GM12878 (cell line): ENCODE measurements around the gene FER1L5. TPM values are rescaled to one million over a fixed set of nuclear protein-coding genes. Genes with fewer than 3 reads are reported as not detected.

Source experiments
- ATAC-seq: fragments of 200-7000 bp; cut with Tn5 transposase; 3 replicates; pipeline ENCODE4 v1.9.1; 2020; ENCODE audit warnings: mild to moderate bottlenecking, moderate library complexity
- BruUV-seq: library from RNA; stranded (reverse); fragments of 400-500 nt; replicated peaks from 2 replicates; lab custom pipeline; 2021; lab: Mats Ljungman, UMichigan
- CTCF ChIA-PET: fragments of 300-600 bp; sonication (Branson Sonifier 250); formaldehyde crosslinking; extraction: SDS; loops from one replicate; lab custom pipeline; 2021; ENCODE audit warnings: inconsistent platforms; lab: Yijun Ruan, JAX
- POLR2A ChIA-PET: fragments of 350-600 bp; formaldehyde crosslinking; extraction: SDS; loops from one replicate; lab custom pipeline; 2021; ENCODE audit warnings: inconsistent platforms; lab: Charles Lee
- RAD21 ChIA-PET: fragments of 300-600 bp; sonication (Branson Sonifier 250); formaldehyde crosslinking; loops from one replicate; lab custom pipeline; 2023; ENCODE audit warnings: antibody characterized with exemption; ENCODE audit not compliant: unreplicated experiment; lab: Charles Lee
- SMC1A ChIA-PET: fragments of 300-600 bp; sonication (Branson Sonifier 250); formaldehyde crosslinking; loops from one replicate; lab custom pipeline; 2023; ENCODE audit not compliant: unreplicated experiment, uncharacterized antibody; lab: Charles Lee
- DNase-seq: peaks from one replicate; pipeline ENCODE4 v3.0.0-alpha.2; 2011; ENCODE audit warnings: low read depth, low spot score
- FAIRE-seq: peaks from 3 replicates; lab custom pipeline; 2011; peaks lifted over from hg19 to GRCh38; lab: Jason Lieb, UNC
- H2AFZ ChIP-seq: 2 replicates; pipeline ENCODE4 v1.6.0; 2011; ENCODE audit warnings: low read depth, low read length, control low read depth; ENCODE audit not compliant: control insufficient read depth
- H3K27ac ChIP-seq: 2 replicates; pipeline ENCODE4 v1.5.1; 2011; ENCODE audit warnings: control low read depth; ENCODE audit not compliant: control insufficient read depth, insufficient read depth
- H3K27me3 ChIP-seq, 2 experiments: replicated peaks in 1 of 2; 2 replicates each; pipeline versions ENCODE4 v1.6.0 to v1.6.1; 2011; ENCODE audit warnings: low read length in 1 of 2; ENCODE audit not compliant: control insufficient read depth in 2 of 2, insufficient read depth in 2 of 2
- H3K36me3 ChIP-seq, 2 experiments: 2 replicates each; pipeline ENCODE4 v1.5.1; 2011; ENCODE audit warnings: low read length in 1 of 2; ENCODE audit not compliant: control insufficient read depth in 2 of 2, insufficient read depth in 2 of 2
- H3K4me1 ChIP-seq: 2 replicates; pipeline ENCODE4 v1.6.1; 2011; ENCODE audit warnings: mild to moderate bottlenecking, low read length, moderate library complexity, mixed read lengths; ENCODE audit not compliant: control insufficient read depth, insufficient read depth
- H3K4me2 ChIP-seq: 2 replicates; pipeline ENCODE4 v1.6.0; 2011; ENCODE audit warnings: control low read depth; ENCODE audit not compliant: control insufficient read depth, insufficient read depth
- H3K4me3 ChIP-seq: fragments of 200-600 bp; sonication (generic); 2 replicates; pipeline ENCODE4 v1.5.1; 2016
- H3K79me2 ChIP-seq: 2 replicates; pipeline ENCODE4 v1.6.0; 2011; ENCODE audit warnings: low read length; ENCODE audit not compliant: control insufficient read depth, insufficient read depth
- H3K9ac ChIP-seq: 2 replicates; pipeline ENCODE4 v1.8.0; 2011; ENCODE audit warnings: low read length, control low read depth, mixed read lengths; ENCODE audit not compliant: control insufficient read depth, insufficient read depth
- H3K9me3 ChIP-seq: replicated peaks from 3 replicates; pipeline ENCODE4 v1.5.1; 2011; ENCODE audit warnings: mild to moderate bottlenecking, low read length; ENCODE audit not compliant: control insufficient read depth, insufficient read depth
- H4K20me1 ChIP-seq: 2 replicates; pipeline ENCODE4 v1.6.0; 2011; ENCODE audit not compliant: control insufficient read depth, insufficient read depth
- BRCA1 ChIP-seq: IDR thresholded peaks from 2 replicates; pipeline ENCODE4 v1.6.1; 2011; ENCODE audit warnings: low read depth, low read length, improper control_type of control experiment
- CHD4 ChIP-seq: fragments of 200-600 bp; sonication (generic); IDR thresholded peaks from 2 replicates; pipeline ENCODE4 v1.6.1; 2016; ENCODE audit warnings: mild to moderate bottlenecking
- LARP7 ChIP-seq: fragments of 450-650 bp; IDR thresholded peaks from 2 replicates; pipeline ENCODE4 v1.6.1; 2017; ENCODE audit warnings: mild to moderate bottlenecking
- WGBS: methylation state at CpG from one replicate; pipeline ENCODE4 v1.1.6; 2016; ENCODE audit warnings: low lambda C conversion rate; ENCODE audit not compliant: insufficient replicate concordance, insufficient coverage; ENCODE audit errors: missing lambda C conversion rate; 5-methylcytosine and 5-hydroxymethylcytosine counted together
- in situ Hi-C: fragments of 300-500 bp; cut with MboI; formaldehyde crosslinking; loops from 9 replicates; pipeline ENCODE4 v1.14.3; 2018; ENCODE audit warnings: mixed read lengths
- intact Hi-C: fragments of 100-400 bp; cut with micrococcal nuclease; formaldehyde crosslinking; loops from one replicate; pipeline ENCODE4 v1.14.2; 2022; ENCODE audit not compliant: unreplicated experiment
- polyA plus RNA-seq, 11 experiments: library from polyadenylated mRNA; depleted of rRNA in 4 of 11; unstranded in 6 of 11; stranded (reverse) in 5 of 11; fragments of >200 nt; fragmentation: Nextera tagmentation in 4 of 11; fragmentation: Illumina TruSeq in 1 of 11; extraction: Ambion mirVana in 4 of 11; extraction: Trizol in 1 of 11; gene quantifications; 1 replicate in 1 of 11; 2 replicates in 10 of 11; pipeline versions ENCODE4 v1.2.1 to v1.2.3, GENCODE V29; 2011 to 2016; ENCODE audit warnings: inconsistent platforms in 2 of 11, missing spikeins in 2 of 11, low read depth in 1 of 11
- total RNA-seq, 4 experiments: library from RNA; depleted of rRNA in 3 of 4; stranded (reverse); fragments of >200 nt in 3 of 4; fragmentation: Illumina TruSeq in 1 of 4; extraction: Trizol in 1 of 4; gene quantifications; 2 replicates each; pipeline versions ENCODE4 v1.2.1 to v1.2.3, GENCODE V29; 2013 to 2021
- TF ChIP-seq, protein P1 (sequence below): fragments of 450-650 bp; IDR thresholded peaks from 2 replicates; pipeline ENCODE4 v1.6.1; 2017; ENCODE audit warnings: mild to moderate bottlenecking, low read depth, inconsistent platforms; ENCODE audit not compliant: poor library complexity, severe bottlenecking
- TF ChIP-seq, protein P2 (sequence below): IDR thresholded peaks from 2 replicates; pipeline ENCODE4 v1.6.1; 2012; ENCODE audit warnings: low read length, inconsistent platforms

Gene FER1L5
- total and polyA plus RNA-seq, 10 of the 15 experiments (the other 5 are each of a cell fraction or from before 2014, with no cell fraction given): not detected

DNA sequence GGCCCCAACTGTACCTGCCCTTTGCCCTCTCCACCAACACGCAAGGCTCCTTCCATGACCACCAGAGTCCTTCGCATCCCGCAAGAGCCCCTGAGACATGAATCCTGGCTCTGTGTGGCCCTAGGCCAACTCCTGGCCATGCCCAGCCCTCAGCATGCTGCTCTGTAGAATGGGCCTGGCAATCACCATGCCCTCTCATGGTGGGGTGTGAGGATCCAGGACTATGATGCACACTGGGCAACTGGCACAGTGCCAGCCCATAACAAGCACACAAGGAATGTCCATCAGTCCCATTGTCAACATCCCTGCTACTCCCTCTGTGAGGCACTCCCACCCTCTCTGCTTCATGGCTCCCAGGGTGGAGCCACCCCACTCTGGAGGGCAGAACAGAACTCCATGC is 44.7 kb downstream of the FER1L5 start:
- no peak for DNase-seq
- no peak overlapping the region for H3K27ac ChIP-seq
- no peak overlapping the region for H3K9ac ChIP-seq
- no peaks in the 10 kb centered on the region for H3K4me1 ChIP-seq
- ChIA-PET CTCF (no interaction called here), POLR2A (no interaction called here), RAD21 (no interaction called here), SMC1A (no interaction called here)
- no peaks in the 10 kb centered on the region for H3K9me3 ChIP-seq
- H3K27me3 ChIP-seq: no peaks in the 10 kb centered on the region; a peak in 1 of 4 replicates
- H3K36me3 ChIP-seq: no peaks in the 10 kb centered on the region
- H3K79me2 ChIP-seq: no peaks in the 10 kb centered on the region
- intact Hi-C loops (no loop called here), in situ Hi-C loops (no loop called here)
- H3K4me3 ChIP-seq: no peak overlapping the region
- no peak overlapping the region for H2AFZ ChIP-seq
- H4K20me1 ChIP-seq: no peaks in the 10 kb centered on the region
- no TSS peak for BruUV-seq
- 98% methylated on average over 3 of the region's 3 CpGs for WGBS
- no peak for ATAC-seq
- no peak overlapping the region for H3K4me2 ChIP-seq
- no peak for TF ChIP-seq CHD4
- TF ChIP-seq LARP7: no peak
- TF ChIP-seq BRCA1: no peak
- TF ChIP-seq, protein P1, sequence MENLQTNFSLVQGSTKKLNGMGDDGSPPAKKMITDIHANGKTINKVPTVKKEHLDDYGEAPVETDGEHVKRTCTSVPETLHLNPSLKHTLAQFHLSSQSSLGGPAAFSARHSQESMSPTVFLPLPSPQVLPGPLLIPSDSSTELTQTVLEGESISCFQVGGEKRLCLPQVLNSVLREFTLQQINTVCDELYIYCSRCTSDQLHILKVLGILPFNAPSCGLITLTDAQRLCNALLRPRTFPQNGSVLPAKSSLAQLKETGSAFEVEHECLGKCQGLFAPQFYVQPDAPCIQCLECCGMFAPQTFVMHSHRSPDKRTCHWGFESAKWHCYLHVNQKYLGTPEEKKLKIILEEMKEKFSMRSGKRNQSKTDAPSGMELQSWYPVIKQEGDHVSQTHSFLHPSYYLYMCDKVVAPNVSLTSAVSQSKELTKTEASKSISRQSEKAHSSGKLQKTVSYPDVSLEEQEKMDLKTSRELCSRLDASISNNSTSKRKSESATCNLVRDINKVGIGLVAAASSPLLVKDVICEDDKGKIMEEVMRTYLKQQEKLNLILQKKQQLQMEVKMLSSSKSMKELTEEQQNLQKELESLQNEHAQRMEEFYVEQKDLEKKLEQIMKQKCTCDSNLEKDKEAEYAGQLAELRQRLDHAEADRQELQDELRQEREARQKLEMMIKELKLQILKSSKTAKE: no peak
- TF ChIP-seq, protein P2, sequence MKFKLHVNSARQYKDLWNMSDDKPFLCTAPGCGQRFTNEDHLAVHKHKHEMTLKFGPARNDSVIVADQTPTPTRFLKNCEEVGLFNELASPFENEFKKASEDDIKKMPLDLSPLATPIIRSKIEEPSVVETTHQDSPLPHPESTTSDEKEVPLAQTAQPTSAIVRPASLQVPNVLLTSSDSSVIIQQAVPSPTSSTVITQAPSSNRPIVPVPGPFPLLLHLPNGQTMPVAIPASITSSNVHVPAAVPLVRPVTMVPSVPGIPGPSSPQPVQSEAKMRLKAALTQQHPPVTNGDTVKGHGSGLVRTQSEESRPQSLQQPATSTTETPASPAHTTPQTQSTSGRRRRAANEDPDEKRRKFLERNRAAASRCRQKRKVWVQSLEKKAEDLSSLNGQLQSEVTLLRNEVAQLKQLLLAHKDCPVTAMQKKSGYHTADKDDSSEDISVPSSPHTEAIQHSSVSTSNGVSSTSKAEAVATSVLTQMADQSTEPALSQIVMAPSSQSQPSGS: no peak
- no peak for FAIRE-seq
